GM20000 (cell line): ENCODE measurements around the gene GIMD1.
A peak's percentile ranks its signal among the peaks of the same experiment; 100 is the strongest.

Experiments
- DNase-seq: peaks from one replicate; pipeline ENCODE4 v3.0.0; 2012; ENCODE audit warnings: low spot score
- TF ChIP-seq, protein P1 (sequence below): IDR thresholded peaks from 2 replicates; pipeline ENCODE4 v1.5.1; 2012; ENCODE audit warnings: mild to moderate bottlenecking, control low read depth; ENCODE audit errors: extremely low read depth, missing control alignments

Gene GIMD1

DNA sequence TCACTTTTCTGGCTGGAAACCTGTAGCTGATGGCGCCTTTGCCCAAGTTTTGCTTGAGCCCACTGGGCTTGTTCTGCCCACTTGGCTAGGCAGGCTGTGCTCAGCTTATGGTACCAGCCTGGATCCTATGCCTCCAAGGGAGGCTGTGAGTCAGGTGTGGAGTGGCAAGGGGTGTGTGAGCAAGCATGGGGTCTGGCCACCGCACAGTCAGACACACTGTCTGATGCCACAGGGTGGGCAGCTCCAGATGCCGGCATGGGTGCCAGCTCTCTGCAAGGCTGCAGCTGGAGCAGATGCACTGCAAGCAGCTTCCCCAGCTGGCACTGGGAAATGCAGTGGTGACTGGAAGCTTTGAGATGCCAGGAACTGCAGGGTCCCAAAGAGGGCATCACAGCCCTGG, 16.3 kb upstream of the GIMD1 start:
- no peak for DNase-seq
- TF ChIP-seq, protein P1, sequence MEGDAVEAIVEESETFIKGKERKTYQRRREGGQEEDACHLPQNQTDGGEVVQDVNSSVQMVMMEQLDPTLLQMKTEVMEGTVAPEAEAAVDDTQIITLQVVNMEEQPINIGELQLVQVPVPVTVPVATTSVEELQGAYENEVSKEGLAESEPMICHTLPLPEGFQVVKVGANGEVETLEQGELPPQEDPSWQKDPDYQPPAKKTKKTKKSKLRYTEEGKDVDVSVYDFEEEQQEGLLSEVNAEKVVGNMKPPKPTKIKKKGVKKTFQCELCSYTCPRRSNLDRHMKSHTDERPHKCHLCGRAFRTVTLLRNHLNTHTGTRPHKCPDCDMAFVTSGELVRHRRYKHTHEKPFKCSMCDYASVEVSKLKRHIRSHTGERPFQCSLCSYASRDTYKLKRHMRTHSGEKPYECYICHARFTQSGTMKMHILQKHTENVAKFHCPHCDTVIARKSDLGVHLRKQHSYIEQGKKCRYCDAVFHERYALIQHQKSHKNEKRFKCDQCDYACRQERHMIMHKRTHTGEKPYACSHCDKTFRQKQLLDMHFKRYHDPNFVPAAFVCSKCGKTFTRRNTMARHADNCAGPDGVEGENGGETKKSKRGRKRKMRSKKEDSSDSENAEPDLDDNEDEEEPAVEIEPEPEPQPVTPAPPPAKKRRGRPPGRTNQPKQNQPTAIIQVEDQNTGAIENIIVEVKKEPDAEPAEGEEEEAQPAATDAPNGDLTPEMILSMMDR: no peak

GRCh38 chr4:106380179-106380578, 11.6 kb upstream of the GIMD1 start:
- TF ChIP-seq, protein P1: no peak

GRCh38 chr4:106373026-106373425, 4.4 kb upstream of the GIMD1 start:
- no peak for DNase-seq
- TF ChIP-seq, protein P1: no peak

More at GRCh38 chr4:106380179-106380578, 11.6 kb upstream of the GIMD1 start:
- no peak for DNase-seq

GRCh38 chr4:106371161-106371560, 2.6 kb upstream of the GIMD1 start:
- TF ChIP-seq, protein P1: no peak
- no peak for DNase-seq

DNA sequence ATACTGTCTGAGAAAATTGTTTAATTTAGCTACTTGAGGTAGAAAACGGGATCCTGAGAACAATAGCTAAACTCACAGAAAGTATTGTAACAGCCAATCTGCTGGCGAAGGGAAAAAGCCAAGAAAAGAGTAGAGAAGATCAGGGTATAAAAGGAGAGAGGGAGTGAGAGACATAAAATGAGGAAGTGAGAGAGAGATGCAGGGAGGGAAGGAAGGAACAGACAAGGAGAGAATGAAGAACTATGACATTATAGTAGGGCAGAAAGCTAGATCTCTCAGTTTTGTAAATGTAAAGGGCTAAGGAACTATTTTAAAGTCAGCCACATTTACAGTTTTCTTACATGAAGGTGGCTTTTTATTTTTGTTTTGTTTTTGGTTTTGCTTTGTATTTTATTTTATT, 1.6 kb upstream of the GIMD1 start:
- TF ChIP-seq, protein P1: no peak
- no peak for DNase-seq

- DNase-seq: peak; percentile 28
- TF ChIP-seq, protein P1: peak; percentile 10
Measured at GRCh38 chr4:106369456-106370060, 980 bp upstream of the GIMD1 start.

- no peak for DNase-seq
- TF ChIP-seq, protein P1: no peak
Measured at GRCh38 chr4:106367072-106367471, 1.5 kb downstream of the GIMD1 start.
